ENCODE data around the gene ITPR1.

The ITPR1 gene

DNA sequence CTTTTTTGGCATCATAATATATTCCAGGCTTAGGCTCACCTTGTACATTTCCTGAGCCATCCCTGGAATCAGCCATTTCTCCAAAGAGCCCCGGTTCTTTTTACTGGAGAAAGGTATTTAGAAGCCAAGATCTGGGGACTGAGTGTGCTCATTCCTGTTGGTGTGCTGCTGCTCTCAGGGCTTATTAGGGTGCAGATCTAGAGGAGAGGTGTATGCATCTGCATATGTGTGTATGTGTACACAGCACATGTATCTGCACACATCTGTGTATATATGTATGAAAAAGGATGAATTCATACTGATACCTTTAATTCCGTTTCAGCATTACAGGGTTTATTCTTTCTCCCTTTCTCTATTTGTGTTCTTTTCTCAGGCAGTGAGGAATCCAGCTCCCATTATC, 324.0 kb downstream of the ITPR1 start:
- DNase-seq = no peak

DNA sequence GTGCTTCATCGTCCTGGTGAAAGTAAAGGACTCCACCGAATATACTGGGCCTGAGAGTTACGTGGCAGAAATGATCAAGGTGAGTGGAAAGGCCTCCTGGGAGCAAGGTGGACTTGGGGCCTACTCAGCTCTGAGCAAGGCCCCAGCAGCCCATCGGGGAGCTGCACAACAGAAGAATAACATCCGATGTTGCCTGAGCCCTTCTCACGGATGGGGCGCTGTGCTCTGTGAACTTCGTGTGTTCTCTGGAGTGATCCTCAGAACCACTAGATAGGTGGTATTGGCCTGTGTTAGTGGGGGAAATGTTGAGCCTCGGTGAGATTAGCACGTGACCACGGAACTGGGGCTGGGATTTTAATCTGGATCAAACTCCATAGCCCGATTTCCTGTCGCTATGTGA, 325.0 kb downstream of the ITPR1 start:
- DNase-seq = no peak

DNA sequence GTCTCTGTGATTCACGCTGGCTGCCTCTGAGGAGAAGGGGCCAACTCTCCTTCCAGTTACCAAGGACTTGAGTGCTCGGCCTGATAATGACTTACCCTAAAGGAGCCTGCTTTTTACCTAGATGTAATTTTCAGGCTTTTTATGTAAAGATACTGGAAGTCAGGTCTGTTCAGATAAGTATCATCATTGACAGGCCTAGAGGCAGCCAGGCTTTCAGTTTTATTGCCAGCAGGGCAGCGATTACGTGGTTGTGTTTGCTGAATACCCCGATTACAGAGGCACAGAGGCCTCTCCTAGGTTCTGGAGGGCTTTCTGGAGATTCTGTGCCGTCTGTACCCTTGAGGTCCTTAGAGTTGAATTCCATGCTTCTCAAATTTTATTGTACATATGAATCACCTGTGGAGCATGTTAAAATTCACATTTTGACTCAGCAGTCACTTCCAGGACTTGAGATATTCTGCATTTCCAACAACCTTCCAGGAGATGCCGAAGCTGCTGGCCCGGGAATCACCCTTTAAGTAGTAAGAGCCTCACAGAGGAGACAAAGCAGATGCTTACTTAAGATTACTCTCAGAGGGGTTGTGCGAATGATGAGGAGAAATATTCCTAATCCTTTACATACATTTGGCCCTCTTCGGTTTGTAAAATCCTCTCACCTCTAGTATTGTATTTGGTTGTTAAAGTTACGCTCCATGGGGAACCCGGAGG, 326.0 kb downstream of the ITPR1 start:
- DNase-seq = no peak

DNA sequence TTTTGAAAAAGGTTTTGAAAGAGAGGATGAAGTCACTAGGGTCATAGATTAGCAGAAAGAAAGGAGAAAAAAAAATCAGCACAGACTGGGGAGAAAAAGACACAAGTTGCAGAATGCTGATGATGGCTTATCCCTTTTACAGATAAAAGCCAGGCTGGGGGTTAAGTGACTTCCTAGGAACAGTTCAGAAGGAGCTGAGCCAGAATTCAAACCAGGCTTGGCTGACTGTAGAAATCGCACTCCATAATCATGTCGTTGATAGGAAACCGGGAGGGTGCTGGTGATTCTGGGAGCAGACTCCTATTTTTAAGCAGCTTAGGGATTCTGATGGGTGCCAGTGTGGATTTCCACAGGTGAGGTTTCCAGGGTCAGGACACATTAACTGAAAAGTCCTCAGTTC, 326.6 kb downstream of the ITPR1 start:
- DNase-seq = no peak

DNA sequence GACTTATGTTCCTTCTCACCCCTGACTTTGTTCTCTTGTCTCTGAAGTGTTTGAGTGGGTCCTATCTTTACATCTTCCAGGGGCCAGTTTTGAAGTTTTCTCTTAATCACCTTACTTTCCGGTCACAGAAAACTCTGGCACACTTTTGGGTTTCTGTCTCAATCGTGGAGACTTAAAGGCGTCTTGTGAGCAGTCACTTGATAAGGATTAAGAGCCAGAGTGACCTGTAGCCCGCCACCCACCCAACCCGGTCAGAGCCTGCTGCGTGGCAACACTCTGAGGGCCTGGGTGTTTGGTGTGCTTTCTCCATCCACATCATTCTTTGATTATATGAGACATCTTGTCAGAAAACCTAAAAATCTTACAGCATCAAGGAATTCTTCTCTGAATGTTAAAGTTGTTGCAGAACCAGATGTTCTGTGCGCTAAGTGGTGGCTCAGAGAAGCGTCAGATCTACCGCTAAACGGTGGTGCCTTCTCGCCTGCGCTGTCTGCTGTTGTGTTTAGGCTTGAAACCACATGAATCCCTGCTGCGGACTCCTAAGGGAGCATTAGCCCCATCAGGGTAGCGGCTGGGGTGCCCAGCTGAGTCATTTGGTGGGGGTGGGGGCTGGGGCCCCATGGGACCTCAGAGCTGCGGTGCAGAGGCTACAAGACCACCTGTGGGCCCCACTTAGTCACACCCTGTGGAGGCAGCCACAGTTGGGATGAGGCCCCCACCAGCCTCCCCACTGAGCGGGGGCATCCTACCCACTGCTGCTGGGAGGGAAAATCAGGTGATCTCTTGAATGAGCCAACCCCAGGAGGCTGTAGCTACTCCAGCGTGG, 327.4 kb downstream of the ITPR1 start:
- DNase-seq = no peak

DNA sequence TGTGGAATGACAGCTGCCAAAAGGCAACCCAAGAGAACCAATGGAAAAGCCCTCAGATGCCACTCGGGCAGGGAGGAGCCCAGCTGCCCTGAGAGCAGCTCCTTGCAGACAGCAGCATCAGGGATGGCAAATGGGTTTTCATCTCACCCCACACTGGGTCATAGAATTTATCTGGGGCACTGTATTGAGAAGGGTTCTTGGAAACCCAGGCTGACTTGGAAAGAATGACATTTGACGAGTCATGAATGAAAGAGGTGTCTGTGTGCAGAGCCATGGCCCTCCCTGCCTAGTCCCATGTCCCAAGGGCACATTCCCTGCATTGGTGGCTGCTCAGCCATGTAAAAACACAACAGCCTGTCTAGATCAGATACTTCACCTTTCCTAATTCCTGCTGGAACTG, 328.2 kb downstream of the ITPR1 start:
- DNase-seq = no peak

DNA sequence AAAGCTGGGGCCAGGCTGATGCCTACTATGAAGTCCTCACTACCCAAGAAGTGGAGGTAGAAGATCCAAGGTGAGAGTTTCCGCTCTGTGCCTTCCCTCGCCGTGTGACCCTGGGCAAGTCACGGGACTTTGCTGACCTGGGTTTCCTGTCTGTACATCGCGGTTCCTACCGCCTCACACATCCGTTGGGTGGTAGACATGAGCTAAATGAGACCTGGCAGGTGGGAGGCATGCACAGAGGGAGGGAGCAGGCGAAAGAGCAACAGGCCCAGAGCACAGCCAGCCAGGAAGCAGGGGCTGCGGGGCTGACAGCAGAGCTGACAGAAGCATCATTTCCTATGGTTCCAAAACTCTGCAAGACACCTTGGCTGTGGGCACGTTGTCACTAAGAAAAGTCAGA, 328.8 kb downstream of the ITPR1 start:
- no peak for DNase-seq

DNA sequence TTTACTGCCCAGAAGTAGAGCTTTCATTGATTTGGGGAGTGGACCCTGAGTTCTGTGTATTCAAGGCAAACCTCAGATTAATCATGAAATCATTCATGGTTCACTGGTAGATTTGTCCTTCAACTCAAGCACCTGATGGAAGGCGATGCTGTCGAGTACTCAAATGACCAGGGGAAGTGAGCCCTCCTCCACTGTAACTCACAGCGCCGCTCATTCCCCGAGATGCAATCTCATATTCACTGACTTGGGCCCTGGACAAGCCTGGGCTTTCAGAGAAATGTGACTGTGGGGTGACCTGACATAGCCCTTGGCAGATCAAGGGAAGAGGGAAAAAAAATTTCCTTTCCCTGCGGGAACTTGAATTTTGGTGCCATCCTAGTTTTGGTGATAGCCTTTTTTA, 329.4 kb downstream of the ITPR1 start:
- no peak for DNase-seq

DNA sequence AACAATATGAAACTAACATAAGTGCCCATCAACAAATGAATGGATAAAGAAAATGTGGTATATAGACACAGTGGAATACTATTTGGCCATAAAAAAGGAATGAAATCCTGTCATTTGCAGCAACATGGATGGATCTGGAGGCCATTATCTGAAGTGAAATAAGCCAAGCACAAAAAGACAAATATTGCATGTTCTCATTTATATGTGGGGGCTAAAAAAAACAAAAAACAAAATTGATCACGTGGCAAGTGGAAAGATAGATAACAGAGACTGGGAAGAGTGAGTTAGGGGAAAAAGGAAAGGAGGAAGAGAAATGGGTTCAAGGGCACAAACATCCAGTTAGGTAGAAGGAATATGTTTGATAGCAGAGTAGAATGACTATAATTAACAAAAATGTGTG, 330.2 kb downstream of the ITPR1 start:
- DNase-seq = no peak

DNA sequence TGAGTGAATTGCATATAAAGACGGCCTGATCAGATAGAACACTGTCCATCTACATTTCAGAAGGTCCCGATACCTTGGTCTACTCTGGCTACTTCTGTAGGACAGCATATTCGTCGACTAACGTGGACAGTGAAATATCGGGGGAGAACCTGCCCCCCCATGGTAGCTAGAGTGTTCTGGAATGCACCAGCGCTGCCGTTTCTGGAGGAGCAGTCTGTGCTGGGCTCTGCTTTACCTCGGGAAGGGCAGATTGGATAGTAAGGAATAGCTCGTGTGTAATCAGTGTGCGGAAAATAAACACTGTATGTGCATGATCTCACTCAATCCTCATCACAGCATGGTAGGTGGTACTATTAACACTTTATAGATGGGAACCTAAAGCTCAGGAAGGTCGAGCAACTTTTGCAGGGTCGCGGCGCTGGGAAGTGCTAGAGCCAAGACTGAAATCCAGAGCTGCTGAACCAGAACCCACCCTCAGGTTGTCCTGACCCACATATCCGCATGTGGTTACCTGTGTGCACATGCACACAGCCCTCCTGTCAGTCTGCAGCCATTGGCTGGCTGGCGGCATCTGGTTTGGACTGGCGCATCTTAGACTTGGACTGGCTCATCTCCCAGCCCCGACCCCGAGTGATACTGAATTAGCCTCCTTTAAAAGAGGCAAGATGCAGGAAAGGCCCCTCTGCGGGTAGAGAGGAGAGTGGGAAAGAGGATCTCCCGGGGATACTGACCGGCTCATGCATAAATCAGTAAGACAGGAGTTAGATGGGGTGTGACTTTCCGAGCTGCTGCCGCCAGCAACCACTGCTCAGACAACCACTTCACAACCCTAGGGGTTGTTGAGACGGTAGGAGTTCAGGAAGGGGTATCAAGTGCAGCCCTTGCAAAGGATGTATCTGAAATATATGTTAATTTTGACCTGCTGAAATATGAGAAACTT, 331.1 kb downstream of the ITPR1 start:
- no peak for DNase-seq

DNA sequence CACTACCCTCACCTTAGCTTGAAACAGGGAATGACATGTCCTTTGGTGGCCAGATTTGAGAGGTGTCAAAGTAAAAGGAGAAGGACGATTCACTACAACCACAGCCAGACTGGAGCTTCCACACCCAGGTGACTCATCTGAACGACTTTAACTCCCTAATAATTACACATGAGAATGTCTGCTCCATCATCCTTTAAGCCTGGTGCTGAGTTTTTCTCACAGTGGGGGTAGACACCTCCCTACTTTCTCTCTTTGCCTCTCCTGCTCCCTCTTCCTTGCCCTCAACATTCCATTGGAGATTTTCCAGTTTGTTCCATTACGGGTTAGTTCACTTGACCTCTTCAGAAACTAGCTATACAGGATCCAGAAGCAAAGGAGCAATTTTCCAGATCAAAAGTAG, 331.8 kb downstream of the ITPR1 start:
- DNase-seq = peak; percentile 87

DNA sequence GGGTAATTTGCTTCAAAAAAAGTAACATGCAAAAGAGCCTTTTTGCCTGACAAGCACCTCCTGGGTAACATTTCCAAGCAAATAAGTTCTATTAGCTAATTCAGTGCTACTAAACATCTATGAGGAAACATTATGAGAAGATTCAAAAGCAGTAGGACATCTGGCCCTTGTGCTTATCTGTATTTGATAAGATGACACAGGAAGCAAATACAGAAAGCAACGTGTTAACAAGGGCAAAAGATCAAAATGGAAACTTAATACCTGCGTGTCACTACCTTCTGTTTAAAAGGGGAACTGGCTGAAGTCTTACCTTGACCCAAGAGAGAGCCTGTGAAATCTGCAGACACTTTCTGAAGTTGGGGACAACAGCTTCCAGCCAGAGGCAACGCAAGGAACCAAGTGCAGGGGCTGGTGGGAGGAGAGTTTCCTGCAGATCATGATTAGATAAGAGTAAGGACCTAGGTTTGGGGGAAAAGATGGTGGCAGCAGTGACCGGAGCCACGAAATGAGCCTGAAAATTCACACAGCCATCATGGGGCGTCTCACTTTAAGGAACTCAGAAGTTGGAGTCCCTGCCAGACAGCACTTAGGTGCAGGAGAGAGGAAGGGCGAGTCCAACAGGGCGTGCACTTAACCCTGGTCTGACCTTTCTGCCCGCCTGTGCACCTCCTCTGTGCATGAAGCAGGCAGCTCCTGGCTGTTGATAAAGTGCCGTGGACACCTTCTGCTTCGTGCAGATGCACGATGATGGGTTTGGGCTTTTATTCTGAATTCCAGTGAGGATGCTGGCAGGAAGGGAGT, 332.5 kb downstream of the ITPR1 start:
- DNase-seq = no peak

DNA sequence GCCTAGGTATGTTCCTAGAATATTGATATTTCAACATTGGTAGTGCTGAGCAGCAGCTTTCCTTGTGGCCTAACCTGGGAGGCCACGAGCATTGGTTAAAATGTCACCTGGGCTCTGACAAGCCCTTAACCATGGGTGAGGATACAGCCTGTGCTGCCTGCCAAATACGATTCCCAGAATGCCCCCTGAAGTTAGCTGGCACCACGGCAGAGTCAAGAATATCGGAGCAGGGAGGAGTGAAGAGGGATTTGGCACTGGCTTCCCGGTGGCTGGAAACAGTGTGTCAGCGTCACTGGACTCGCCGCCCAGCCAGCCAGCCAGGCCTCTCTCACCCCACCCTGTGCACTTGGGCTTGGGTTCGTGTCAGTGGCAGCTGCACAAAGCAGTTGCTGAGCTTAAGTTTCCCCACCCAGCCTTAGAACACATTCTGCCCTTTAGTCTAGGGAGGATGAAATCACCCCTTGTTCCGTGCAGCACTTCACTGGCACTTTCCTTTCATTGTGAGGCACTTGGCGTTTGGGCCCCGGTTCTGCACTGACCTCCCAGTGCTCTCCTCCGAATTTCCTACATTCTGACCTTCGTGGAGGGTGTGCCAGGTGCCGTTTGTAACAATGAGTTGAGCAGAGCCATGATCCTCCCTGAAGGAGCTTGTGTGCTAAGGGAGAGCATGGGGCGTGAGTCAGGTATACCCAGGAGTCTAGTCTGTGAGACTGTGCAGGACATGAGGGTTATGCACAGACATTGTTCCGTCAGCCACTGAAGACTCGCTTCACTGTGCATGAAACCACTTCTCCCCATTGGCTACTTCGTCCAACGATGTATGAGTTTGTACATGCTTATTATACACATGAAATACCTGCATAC, 333.3 kb downstream of the ITPR1 start:
- DNase-seq = no peak

DNA sequence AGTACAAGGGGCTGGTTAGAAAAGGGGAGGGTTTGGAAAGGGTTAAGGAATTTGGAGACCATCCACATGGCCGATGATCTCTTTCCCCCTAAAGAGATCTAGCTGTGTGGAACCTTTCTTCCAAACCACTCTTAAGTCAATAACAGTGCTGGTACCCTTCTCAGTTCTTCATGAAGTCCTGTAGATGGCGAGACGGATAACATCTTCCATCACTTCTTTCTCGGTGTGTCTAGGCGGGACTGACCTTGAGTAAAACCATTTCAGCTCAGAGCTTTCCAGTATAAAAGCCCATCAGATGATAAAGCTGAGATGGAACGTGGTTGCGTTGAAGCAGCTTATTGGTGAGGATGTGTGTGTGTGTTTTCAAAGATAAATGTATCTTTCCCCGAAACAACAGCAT, 334.6 kb downstream of the ITPR1 start:
- DNase-seq = peak; percentile 29

DNA sequence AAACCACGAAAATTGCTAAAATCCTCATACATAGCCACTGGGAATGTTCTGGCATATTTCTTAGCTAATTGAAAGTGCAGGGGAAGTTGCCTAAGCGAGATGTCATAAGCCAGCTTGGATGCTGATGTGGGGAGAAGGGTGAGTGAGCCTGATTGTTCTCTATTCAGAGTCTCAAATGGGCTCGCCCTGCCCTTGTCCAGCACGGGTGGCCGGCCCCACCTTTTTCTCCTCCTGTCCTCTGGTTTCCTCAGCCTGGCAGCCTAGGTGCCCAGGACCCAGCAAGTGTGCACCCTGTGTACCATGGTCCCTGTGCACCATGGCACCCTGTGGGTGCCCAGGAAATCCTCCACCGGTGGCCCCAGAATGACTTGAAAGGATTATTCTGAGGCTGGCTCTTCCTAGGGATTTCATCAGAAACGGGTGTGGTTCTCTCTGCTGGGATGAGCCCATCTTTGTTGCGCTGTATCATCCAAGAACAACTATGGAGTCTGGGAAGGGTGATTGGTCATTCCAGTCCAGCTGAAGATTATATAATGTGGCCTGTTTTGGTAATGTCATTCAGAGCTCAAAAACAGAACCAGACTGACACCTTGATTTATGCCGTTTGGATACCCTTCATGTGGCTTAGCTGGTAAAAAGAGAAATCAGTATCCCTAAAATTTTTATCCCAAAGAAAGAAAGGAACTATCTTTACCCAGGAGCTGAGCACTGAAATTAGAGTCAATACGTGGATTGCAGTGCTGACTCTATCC, 335.3 kb downstream of the ITPR1 start:
- peak; percentile 85 for DNase-seq

DNA sequence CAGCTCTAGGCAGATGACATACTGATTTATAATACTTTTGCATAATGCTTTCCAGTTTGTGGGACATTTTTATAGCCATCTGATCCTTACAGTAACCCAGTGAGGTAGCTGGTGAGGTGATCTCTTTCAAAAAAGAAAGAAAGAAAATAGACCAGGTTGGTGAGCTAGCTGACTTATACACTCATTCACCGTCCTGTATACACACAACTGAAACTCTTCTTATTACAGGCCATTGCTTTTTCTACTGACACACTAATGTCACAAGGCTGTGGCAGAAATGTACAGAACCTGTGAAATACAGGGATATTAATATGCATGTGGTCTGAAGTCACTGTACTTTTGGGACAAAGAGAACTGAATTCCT, 335.9 kb downstream of the ITPR1 start:
- no peak for DNase-seq

DNA sequence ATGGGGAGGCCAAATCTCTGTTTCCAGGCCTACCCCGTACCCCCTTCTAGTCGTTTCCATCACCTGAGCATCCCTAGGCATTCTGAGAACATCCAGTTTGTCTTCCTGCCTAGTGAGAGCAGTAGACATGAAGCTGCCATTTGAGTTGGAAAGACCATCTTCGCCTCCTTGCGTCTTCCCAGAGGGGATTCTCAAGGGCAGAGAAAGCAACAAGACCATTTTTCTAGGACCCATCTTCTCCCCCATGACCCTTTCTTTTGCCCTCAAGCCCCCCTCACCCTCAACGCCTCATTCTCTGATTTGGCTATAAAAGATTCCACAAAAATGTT, 337.4 kb downstream of the ITPR1 start:
- DNase-seq = no peak

DNA sequence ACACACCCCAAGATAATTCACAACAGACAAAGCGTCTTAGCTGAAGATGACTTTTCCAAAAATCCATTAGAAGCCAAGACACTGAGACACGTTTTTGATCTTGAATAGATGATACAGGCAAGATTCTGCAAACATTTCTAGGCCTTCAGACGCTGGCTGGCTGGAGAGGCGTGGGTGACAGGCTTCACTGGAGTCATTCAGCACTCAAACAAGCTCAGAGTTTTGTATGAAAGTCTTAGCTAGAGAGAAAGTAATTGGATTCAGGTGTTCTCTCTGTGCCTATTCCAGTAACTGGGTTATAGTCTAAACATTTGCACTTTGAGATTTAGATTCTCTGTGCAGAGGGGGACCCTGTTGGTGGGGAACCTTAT, 338.4 kb downstream of the ITPR1 start:
- DNase-seq = no peak

DNA sequence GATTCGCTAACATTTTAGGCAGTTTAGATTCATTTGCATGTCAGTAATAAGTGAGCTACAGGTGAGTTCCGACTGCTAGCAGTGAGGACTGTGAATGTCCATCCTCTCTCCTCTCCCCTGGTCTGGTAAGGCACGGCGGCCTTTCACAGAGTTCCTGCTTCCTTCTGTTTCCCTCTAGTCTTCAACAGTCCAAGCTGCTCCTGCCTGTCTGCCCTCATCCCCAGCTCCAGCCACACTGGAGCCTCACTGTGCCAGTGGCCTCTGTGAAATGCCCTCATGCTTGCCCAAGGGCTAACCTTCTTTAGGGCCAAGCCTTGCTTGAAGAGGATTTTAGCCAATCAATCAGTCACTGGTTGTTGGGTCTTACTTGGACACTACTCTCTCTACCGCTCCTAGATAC, 340.3 kb downstream of the ITPR1 start:
- DNase-seq = no peak

DNA sequence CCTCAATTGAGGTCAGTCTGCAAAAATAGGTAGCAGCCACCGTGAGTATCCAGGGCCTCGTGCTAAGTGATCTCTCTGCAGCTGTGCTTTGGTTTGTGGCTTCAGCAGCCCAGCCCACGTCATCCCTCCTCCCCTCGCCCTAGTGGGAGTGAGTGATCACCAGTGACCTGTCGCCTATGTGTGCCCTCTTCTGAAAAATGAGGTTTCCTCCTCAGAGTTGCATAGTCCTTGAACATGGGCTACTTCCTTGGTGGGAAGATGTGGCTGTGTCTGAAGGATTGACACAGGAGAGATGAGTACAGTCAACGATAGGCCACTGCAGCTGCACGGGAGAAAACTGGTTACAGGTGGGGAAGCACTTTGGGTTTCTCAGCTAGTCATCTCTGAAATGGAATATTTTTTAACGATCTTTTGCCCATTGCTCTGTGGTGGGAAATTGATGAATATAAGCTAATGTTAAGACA, 341.3 kb downstream of the ITPR1 start:
- DNase-seq = no peak

DNA sequence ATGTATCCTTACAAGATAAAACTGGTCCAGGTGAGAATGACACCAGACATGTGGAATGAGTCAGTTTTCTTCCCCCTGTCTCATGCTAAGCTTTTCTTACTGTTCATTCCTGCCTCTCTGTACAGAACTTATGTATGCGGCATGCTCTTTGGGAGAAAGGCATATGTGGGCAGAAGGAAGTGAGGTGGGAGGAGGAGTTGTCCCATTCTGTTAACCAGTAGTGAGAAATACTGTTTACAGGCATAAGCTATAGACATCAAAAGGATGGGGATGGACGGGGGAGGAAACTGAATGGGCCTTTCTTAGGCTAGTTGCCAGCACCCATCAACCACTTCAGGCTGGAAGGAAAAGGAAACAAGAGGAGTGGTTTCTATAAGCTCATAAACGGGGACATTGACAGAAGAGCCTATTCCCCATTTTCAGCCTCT, 342.5 kb downstream of the ITPR1 start:
- DNase-seq = no peak

Measured in fibroblast of skin of scalp (primary cell).